Stimulated activated CD4-positive, alpha-beta T cell treated with anti-CD3 and anti-CD28 coated beads, TNF-alpha, amount 100 ng/mL, for 1 hour (primary cell): Measurements from ENCODE around the gene KLHL29.
"Not testable (repeated sequence)": the region's sequence is repeated elsewhere in the genome, so short reads cannot be mapped to it uniquely, and the experiment has no call there.

Source experiments
- DNase-seq, 3 donors: peaks; one replicate each; pipeline ENCODE4 v3.0.0-alpha.2; 2020; ENCODE audit warnings: low read depth in 3 of 3, low spot score in 1 of 3

KLHL29 gene

GRCh38 chr2:23705771-23706612, 321.0 kb downstream of the KLHL29 start:
- no peak for DNase-seq

- no peak for DNase-seq
These were observed 321.7 kb downstream of the KLHL29 start for GRCh38 chr2:23706613-23707078.

GRCh38 chr2:23707096-23707495, 322.1 kb downstream of the KLHL29 start:
- no peak for DNase-seq

GRCh38 chr2:23708771-23709170, 323.8 kb downstream of the KLHL29 start:
- no peak for DNase-seq

GRCh38 chr2:23709311-23709710, 324.3 kb downstream of the KLHL29 start:
- DNase-seq = no peak

- DNase-seq = no peak
These were observed 327.2 kb downstream of the KLHL29 start for GRCh38 chr2:23711979-23712755.

GRCh38 chr2:23712756-23713151, 327.8 kb downstream of the KLHL29 start:
- DNase-seq = no peak

- no peak for DNase-seq
These were observed 328.4 kb downstream of the KLHL29 start for GRCh38 chr2:23713351-23713750.

GRCh38 chr2:23718931-23719700, 334.1 kb downstream of the KLHL29 start:
- no peak for DNase-seq

GRCh38 chr2:23719716-23720115, 334.7 kb downstream of the KLHL29 start:
- no peak for DNase-seq

- no peak for DNase-seq
These were observed 335.9 kb downstream of the KLHL29 start for GRCh38 chr2:23720705-23721453.

GRCh38 chr2:23721454-23721826, 336.5 kb downstream of the KLHL29 start:
- no peak for DNase-seq

GRCh38 chr2:23722255-23722654, 337.3 kb downstream of the KLHL29 start:
- no peak for DNase-seq

- not testable (repeated sequence) for DNase-seq
These were observed 338.1 kb downstream of the KLHL29 start for GRCh38 chr2:23723029-23723428.

- no peak for DNase-seq
These were observed 349.4 kb downstream of the KLHL29 start for GRCh38 chr2:23734416-23734815.

GRCh38 chr2:23736783-23737182, 351.8 kb downstream of the KLHL29 start:
- DNase-seq = not testable (repeated sequence)

- DNase-seq = no peak
These were observed 360.2 kb downstream of the KLHL29 start for GRCh38 chr2:23745068-23745725.

GRCh38 chr2:23745726-23746105, 360.7 kb downstream of the KLHL29 start:
- DNase-seq = no peak

GRCh38 chr2:23746141-23746863, 361.3 kb downstream of the KLHL29 start:
- no peak for DNase-seq
